Measurements from ENCODE around the gene LUC7L.
"Not testable (repeated sequence)": the region's sequence is repeated elsewhere in the genome, so short reads cannot be mapped to it uniquely, and the experiment has no call there.

Gene LUC7L

DNA sequence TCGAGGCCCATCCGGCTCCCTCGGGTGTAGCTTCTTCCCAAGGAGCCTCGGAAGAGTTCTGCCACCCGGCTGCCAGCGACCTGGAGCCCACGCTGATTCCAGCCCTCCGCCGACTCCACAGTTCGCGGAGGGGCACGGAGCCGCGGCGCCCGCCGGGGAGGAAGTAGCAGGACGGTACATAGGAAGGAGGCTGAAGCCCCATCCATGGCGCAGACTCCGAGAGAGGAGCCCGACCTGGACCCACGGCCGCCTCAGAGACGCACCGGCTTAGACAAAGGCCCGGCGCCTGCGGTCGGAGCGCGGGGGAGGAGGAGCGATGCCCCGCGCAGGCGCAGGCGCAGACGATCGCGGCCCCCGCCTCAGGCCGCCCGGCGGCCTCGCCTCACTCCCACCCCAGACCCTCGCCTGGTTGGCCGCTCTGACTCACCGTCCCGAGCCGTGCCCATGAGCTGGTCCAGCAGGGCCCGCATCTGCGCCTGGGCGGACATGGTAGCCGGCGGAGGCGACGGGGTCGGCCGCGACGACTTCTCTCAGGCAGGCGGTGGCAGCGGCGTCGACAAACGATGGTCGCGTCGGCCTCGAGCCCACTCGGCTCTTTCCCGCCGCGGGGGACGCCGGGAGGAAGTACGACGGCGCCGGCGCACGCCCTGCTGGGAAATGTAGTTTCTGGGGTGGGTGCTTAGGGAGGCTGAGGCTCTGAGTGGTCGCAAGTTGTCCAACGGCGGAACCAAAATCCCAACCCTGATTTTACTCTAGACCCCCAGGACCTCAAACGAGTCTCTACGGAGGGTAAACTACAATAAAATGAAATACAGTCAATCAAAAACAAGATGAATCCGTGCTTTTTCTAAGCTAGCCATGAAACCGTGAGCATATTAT, at the start of gene LUC7L:
Gene LUC7L (minus strand): TSS at position 598 of the 879 bp plus-strand sequence. CDS start 110 bp downstream, at position 488.
- DNase-seq (ENCODE audit: low read depth, low spot score), result peak; percentile 94

GRCh38 chr16:278863-279366, 49.7 kb upstream of the LUC7L start:
- DNase-seq (ENCODE audit: low read depth, low spot score), result no peak

DNA sequence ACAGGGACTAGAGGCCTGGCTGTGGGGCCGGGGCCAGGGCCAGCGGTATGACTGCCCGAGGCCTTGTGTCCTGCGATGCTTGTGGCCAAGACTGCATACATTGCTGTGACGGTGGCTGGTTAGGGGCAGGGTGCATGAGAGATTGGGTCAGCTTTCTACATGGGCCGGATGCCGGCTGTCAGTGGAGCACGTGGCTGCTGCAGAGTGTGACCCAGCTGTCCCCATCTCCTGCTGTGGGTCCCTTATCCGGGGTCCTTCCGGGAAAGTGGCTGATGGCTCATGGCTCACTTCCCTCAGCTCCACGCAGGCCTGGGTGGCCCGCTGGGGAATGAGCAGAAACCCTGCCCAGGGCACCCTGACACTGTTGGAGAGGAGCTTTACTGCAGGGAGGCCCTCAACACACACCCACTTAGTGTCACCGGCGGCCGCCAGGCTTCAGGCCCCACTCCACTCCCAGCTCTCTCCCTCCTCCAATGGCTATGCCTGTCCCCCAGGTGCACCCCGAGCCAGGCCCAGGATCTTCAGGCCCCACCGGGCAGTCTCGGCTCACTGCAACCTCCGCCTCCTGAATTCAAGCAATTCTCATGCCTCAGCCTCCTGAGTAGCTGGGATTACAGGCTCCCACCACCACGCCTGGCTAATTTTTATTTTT, 47.3 kb upstream of the LUC7L start:
- no peak for DNase-seq (ENCODE audit: low read depth, low spot score)

GRCh38 chr16:275786-276232, 46.6 kb upstream of the LUC7L start, which contains the start of gene RGS11:
Gene RGS11, minus strand, starts transcription at chr16:275944. Its CDS starts 33 bp downstream, at chr16:275911.
- DNase-seq (ENCODE audit: low read depth, low spot score), result no peak

- no peak for DNase-seq (ENCODE audit: low read depth, low spot score)
Measured at GRCh38 chr16:275041-275641, 45.9 kb upstream of the LUC7L start.

GRCh38 chr16:273547-274421, 44.5 kb upstream of the LUC7L start:
- DNase-seq (ENCODE audit: low read depth, low spot score), result no peak

DNA sequence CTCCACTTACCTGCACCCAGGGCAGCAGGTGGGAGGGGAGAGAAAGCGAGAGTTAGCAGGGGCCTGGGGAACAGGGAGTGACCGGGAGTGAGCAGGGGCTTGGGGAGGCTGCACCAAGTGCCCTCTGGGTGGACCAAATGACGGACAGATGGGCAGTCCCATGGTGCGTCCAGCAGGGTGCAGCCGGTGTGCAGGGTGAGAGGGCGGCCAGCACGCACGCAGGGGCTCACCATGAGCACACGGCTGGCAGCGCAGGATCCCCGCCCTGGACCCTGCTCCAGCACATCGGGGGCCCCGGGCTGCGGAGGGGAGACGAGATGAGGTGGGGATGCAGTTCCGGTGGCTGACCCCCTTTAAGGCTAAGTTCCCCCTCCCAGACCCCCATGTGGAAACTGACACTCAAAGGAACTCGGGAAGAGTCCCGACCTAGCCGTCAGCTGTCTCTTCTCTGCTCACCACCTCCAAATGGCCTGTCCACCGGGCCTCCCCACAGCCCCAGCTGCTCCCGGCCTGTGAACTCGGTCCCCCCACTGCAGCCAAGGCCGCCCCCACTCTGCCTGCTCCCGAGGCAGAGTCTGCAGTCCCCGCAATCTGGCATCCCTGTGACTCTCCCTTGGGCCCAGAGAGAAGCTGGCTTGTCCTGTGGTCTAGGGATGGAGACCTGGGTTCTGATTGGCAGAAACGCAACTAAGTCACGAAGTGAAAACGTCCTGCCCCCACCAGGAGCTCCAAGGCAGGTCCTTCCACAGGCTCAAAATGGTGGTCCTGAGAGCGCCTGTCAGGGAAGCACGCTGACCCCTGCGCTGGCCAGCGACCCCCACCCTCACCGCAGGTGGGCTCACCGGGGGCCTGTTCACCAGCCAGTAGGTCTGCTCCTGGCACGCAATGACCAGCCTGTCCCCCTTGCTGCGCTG, 43.6 kb upstream of the LUC7L start:
- no peak for DNase-seq (ENCODE audit: low read depth, low spot score)

DNA sequence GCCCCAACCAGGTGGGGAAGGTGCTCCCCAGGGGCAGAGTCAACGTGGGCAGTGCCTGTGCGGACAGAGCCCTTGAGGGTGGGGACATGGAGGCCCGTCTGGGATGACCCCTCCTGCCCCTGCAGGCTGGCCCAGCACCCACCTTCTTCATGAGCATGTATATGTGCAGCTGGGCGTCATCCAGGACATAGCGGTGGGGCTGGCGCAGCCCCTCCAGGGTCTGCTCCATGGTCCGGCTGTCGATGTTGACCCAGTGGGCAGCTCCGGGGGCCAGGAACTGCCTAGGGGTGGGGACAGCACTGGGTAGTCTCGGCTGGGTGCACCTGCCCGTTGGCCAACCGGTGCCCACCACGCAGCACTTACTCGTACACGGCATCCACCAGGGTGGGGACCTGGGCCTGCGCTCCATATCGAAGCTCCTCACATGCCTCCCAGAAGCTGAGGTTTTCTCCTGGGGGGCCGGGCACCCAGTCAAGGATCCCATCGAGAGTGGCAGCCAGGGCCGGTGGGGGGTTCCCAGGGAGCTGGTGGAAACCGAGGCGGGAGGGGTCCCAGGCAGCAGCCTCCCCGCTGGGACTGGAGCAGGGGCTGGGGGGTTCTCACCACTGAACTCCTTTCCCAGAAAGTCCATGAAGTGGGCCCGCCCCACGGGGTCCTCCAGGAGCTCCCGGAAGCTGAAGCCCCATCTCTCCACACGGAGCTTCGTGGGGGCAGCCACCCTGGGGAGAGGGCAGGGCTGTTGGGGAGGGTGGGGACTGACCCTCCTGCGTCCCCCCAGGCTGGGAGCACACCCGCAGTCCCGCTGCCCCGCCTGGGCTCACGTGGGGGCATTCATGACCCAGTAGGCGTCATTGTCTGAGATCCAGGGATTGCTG, 41.4 kb upstream of the LUC7L start:
- no peak for DNase-seq (ENCODE audit: low read depth, low spot score)

- no peak for DNase-seq (ENCODE audit: low read depth, low spot score)
Measured at GRCh38 chr16:269061-269796, 40.0 kb upstream of the LUC7L start.

DNA sequence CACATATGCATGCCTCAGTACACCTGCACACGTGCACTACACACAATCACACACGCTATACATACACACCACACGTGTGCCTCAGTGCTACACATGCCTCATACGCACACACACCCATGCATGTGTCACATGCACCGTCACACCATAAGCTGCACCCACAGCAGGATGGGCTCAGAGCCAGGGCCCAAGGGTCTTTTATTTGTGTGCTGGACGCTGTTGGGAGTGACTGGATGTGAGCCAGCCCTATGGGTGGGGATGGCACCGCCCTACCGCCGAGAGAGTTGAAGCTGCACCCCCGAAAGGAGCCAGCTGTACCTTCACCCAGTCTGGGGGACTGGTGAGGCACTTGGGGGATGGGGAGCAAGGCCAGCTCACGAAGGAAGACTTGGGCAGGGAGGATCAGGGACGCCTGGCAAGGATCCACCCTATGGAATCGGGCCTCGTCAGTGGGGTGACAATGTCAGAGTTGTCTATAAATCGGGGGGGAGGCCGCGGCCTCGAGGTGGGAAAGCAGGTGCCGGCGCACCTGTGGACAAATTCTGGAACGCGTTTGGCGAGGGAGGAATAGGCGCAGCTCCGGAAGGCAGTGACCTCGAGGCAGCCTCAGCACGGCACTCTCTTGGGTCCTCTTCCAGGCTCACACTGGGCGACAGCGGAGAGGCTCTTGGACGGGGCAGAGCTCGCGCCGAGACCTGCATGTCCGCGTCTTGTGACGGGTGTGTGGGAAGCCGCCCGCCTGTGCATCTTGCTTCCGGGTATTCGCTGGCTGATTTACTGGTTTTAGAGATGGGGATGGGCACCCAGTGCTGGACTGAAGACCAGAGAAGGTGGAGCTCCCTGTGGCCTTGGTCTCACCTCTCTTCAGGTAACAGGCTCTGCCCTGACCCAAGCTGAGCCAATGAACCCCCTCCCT, 39.1 kb upstream of the LUC7L start:
- no peak for DNase-seq (ENCODE audit: low read depth, low spot score)

- not testable (repeated sequence) for DNase-seq (ENCODE audit: low read depth, low spot score)
Measured at GRCh38 chr16:267562-267961, 38.3 kb upstream of the LUC7L start.

- DNase-seq (ENCODE audit: low read depth, low spot score), result no peak
Measured at GRCh38 chr16:266258-267164, 37.3 kb upstream of the LUC7L start.

DNA sequence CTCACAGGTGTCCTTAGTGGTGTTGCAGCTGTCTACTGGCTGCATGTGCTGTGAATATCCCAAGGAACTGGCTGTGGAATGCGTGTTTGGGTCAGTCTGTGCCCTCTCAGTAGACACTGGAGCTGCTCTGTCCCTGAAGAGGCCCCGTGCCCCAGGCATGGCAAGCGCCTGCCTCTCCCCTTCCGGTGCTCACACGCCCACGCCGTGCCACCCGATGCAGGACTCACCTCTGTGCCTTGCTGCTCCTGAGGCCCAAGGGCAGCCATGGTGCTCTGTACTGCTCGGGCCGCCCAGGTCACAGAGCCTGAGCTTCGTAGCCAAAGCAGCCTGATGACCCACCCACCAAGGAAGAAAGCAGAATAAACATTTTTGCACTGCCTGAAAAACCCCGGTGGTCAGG, 36.5 kb upstream of the LUC7L start:
- no peak for DNase-seq (ENCODE audit: low read depth, low spot score)

DNA sequence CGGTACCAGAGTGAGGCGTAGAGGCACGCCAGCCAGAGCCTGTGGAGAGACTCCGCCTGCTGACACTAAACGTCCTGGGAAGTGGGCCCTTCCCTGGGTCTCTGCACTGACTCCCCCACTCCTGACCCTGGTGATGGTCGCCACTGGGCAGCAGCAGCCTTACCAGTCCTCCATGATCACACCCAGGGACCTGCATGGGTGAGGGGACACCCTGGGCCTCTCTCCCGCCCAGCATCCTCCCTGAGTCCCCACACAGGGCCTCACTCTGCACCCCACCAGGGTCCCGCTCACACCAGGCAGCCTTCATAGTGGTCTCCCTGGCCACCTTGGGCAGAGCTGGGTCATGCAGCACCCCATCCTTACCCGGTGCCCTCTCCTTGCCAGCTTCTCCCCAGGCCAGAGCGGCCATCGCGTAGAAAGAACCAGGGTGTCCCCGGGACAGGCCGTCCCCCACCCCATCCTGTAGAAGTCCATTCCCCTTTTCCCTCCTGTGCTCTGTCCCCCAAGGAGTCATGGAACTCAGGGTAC, 35.8 kb upstream of the LUC7L start:
- no peak for DNase-seq (ENCODE audit: low read depth, low spot score)

- no peak for DNase-seq (ENCODE audit: low read depth, low spot score)
Measured at GRCh38 chr16:264440-264951, 35.2 kb upstream of the LUC7L start.

DNA sequence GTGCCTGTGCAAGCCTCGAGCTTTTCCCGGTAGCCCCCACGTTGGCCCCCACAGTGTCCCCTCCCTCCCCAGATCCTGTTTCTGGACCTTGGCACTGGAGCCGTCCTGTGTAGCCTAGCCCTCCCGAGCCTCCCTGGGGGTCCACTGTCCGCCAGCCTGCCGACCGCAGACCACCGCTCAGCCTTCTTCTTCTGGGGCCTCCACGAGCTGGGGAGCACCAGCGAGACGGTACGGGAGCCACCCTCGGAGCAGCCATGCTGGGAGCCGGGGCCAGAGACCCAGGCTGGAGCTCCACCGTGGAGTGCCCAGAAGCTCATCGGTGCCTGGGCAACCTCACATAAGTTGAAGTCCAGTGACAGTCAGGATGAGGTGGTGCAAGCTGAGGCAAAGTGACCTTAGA, 34.7 kb upstream of the LUC7L start:
- no peak for DNase-seq (ENCODE audit: low read depth, low spot score)

Measured in ELF-1 (cell line).